GM21786 (cell line): ENCODE data around the gene GRID2.

ENCODE experiments used
- ATAC-seq: cut with Tn5 transposase; IDR thresholded peaks from one replicate; pipeline ENCODE4 v1.9.1; 2021; ENCODE audit not compliant: unreplicated experiment

Gene GRID2

DNA sequence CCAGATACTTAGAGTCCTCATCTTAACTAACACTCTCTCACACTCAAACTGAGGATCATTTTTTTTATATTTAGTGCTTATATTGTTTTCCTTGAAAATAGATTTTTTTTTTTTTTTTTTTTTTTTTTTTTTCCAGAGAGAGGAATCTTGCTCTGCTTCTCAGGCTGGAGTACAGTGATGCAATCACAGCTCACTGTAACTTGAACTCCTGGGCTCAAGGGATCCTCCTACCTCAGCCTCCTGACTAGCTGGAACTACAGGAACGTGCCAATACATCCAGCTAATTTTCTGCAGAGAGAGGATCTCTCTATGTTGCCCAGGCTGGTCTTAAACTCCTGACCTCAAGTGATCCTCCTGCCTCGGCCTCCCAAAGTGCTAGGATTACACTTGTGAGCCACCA lies 874.5 kb downstream of the GRID2 start:
- no peak for ATAC-seq

DNA sequence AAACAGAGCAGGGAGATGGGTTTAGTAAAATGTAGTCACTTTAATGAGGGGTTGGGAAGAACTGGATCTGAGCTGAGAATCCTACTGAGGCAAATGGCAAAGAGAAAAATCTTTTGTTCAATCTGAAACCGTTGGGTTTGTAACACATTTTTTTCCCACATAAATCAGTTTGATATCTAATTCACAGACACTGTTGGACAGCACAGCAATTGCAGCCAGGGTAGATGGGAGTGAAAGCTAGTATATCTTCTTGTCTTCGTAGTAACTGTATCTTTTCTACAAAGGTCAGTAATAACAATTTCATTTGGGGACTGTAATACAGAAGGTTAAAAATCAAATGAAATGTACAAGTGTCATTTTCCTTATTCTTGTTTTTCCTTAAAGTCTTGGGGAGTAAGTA lies 875.3 kb downstream of the GRID2 start:
- ATAC-seq, result no peak

DNA sequence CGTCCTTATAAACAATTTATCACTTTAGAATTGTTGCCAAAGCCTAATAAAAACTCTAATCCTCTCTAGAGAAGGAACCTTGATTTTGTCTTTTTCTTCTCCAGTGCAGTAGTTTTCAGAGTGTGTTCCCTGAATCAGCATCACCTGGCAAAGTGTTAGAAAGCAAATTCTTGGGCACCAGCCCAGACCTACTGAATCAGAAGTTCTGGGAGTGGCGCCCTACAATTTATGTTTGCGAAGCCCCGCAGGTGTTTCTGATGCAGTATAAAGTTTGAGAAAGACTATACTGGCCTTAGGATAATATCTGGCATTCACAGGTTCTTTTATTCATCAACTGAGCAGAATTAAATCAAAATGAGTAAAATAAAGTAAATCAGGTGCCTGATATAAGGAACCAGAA lies 879.0 kb downstream of the GRID2 start:
- ATAC-seq, result no peak

DNA sequence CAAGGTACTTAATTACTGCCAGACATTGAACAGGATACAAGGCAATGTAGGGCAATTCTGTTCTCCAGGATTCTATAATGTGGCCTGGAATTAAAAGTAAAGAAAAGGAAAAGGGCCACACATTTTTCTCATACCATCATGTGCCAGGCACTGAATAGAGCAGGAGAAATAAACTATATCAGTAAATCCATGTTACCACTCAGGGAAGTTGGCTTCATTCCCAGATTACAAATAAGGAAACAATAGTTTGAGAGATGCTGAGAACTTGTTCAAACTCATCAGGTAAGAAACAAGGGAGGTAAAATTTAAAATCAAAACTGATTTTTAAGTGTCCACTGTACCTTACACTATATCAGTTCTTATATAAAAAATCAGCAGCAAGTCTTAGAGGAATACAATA lies 879.8 kb downstream of the GRID2 start:
- ATAC-seq, result no peak

DNA sequence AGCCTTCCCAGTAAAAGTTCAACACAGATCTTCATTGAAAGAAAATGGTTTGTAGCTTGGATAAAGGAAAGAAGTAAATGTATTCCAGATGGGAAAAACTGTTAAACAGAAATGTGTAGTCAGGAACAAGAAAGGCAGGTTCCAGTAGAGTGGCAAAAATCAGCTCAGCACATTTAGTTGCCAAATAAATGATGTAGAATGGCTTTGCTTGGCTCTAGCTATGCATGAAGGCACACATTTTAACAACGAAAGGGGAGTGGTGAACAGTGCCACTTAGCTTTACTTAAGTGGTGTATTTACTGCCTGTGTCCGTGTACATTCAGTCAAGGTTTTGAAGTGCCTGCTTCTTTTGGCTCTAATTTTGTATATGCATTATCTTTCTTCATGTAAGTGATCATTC lies 880.3 kb downstream of the GRID2 start:
- ATAC-seq, result no peak

DNA sequence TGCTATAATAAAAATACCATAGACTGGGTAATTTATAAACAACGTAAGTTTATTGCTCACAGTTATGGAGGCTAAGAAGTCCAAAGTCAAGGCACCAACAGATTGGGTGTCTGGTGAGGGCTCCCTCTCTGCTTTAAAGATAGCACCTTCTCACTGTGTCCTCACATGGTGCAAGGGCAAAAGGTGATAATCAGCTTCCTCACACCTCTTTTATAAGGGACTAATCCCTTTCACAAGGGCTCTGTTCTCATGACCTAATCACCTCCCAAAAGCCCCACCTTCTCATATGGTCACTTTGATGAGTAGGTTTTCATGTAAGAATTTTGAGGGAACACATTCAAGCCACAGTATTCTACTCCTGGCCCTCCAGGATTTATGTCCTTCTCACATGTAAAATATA lies 883.1 kb downstream of the GRID2 start:
- no peak for ATAC-seq

DNA sequence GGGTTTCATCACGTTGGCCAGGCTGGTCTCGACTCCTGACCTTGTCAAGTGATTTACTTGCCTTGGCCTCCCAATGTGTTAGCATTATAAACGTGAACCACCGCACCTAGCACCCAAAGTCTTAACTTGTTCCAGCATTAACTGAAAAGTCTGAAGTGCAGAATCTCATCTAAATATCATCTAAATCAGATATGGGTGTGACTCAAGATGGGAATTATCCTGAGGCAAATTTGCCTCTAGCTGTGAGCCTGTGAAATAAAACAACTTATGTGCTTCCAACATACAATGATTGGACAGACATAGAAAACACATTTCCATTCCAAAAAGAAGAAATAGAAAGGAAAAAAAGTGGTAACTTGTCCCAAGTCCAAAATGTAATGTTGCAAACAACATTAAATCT lies 883.7 kb downstream of the GRID2 start:
- no peak for ATAC-seq

DNA sequence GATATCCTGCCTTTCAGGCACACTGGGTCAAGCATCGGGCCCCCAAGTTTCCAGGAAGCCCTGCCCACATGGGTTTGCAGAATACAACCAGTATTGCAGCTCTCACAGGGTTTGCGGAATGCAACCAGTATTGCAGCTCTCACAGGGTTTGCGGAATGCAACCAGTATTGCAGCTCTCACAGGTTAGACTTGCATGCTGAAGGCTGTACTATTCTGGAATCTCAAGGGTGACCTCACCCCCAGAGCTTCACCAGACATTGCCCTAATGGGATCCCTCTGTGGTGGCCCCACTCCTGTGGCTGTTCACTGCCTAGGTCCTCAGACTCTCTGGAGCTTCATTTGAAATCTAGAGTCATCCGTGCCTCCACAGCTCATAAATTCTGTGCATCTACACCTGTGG lies 884.1 kb downstream of the GRID2 start:
- no peak for ATAC-seq

DNA sequence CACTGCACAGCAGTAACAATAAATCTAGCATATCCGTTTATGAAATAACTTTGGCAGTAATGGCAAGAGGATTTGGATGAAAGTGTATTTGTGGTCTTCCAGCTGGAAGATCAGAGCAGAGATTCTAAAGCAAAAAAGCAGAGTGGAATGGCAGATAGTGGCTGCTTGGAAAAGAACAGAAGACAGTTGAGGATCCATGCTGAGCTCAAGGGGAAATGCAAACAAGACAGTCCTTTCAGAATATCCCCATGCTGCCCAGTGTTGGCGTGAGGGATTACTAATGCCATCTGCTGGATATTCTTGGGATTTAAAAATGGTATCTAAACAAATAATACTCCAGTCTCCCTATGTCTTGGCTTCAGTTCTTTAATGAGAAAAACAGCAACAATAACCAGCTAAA lies 895.7 kb downstream of the GRID2 start:
- peak; percentile 60 for ATAC-seq

DNA sequence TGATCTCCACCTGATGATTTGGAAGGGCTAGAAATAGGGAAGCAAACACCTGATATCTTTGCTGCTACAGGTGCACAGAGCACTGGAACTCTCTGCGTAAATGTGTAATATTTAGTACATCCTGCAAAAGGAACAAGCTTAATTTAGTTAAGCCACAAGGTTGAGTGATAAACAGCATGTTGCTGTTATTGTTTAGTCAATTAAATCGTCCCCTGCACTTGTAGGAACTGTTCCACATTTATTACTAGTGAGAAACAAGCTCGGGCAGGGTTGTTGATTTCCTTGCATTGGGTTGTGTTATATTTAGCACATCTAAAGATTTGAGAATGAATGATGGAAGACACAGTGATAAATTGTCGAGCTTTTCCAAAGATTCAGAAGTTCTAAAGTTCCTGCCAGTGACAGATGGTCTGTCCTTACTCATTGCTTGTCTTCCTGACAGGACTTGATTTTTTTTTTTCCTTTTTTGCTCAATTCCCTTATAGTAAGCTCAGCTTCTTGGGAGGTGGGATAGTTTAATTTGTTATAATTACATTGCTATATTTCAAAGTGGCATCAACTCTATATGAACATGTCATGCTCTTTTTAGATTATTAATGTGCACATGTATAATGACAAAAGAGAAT lies 897.8 kb downstream of the GRID2 start:
- no peak for ATAC-seq

DNA sequence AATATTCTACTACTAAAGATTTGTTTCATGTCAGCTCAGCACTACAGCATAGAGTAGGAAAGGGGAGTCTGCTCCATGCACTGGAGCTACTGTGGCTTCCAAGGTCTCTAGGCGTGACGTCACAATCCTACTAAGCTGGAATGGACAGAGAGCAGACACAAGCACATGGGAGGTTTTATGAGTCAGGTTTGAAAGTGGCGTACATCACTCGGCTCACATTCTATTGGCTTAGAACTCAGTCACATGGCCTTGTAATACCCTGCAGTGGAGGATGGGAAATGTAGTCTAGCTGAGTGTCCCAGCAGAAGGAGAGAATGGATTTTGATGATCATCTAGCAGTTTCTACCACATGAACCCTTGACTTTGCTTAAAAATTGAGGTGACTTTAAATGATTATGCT lies 899.9 kb downstream of the GRID2 start:
- no peak for ATAC-seq

DNA sequence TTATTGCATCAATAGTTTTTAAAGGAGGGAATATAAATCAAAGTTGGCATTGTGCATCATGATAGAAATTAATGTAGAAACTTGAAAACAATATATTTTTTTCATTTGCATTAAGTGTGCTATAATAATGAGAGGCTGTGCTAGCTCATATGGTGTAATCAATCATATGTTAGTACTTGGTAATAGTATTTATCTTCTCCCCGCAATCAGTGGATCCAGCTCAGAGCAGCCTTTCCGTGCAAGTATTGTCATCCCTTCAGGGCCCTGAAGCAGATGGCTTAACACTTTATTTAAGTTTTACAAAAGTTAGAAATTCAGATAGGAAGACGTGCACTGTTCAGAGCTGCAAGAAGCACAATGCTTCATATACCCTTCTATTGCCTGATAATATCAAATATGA lies 908.5 kb downstream of the GRID2 start:
- ATAC-seq, result no peak

DNA sequence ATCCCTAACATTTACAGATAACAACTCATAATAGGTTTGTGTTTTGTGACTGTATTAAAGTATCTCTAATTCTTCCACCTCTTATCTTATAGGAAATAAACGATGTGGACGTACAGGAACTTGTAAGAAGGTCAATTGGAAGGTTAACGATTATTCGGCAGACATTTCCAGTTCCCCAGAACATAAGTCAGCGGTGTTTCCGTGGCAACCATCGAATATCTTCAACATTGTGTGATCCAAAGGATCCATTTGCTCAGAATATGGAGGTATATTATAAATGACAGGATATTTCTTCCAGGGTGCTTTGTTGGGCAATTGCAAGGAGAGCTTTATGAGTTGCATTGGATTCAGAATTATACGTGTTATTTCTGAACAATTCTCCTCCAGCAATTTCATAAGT lies 912.9 kb downstream of the GRID2 start:
- no peak for ATAC-seq

DNA sequence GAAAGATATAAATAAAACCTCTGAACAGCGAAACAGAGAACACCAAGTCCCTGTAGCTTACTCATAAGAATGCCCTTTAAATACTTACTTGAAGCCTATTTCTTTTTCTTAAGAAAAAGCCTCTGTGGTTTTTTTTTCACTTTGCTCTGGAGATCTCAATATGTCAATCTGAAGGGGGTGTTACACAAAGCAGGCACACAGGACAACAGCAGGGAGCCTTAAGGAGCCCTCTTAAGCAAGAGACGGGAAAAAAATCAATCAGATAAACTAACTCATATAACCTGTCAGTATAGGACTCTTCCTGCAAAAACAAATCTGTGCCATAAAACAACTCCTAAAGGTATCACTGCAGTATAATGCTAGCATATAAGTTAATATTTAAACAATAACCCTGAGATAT lies 913.7 kb downstream of the GRID2 start:
- ATAC-seq, result no peak

DNA sequence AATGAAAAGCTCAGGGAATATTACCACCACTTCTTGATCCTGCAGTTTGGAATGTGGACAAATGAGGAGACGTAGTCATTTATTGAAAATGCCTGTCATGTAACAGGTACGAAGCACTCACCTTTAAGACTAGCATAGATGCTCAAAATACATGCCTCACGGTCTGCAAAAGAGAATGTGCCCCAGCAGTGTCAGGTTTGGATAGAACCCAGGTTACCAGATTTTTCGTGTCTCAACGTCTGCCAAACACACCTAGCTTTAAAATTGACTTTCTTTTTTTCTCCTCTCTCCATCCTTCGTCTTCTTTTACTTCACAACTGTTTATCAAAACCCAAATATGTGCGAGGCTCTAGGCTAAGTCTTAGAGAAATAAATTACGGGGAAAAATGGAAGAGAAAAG lies 918.0 kb downstream of the GRID2 start:
- ATAC-seq, result no peak

DNA sequence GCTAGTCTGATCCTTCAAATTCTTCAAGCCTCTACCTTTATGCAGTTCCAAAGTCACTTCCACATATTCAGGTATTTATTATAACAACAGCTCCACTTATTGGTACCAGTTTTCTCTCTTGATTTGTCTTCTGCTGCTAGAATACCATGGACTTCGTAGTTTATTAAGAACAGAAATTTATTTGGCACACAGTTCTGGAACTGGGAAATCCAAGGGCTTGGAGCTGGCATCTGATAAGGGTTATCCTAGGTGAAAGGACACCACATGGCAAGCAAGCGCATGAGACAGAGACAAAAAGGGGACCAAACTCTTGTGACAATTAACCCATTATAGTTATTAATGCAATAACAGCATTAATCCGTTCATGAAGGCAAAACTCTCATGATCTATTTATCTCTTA lies 924.3 kb downstream of the GRID2 start:
- ATAC-seq, result no peak

DNA sequence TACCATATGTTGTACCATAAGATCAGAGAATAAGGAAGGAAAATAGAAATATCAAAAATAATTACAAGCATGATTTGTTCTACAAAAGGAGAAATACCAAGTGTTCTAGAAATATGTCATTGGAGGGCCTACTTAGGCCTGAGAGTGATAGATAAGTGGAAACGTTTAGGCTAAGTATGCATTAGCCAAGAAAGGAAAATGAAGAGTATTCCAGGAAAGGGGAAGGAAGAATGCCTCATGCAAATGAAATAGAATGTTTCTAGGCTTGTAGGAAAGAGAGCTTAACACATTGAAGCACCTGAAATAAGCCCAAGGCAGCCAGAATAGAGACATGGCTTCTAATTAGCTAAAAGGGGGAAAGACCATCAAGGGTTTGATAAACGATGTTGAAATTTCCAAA lies 929.1 kb downstream of the GRID2 start:
- ATAC-seq, result no peak

DNA sequence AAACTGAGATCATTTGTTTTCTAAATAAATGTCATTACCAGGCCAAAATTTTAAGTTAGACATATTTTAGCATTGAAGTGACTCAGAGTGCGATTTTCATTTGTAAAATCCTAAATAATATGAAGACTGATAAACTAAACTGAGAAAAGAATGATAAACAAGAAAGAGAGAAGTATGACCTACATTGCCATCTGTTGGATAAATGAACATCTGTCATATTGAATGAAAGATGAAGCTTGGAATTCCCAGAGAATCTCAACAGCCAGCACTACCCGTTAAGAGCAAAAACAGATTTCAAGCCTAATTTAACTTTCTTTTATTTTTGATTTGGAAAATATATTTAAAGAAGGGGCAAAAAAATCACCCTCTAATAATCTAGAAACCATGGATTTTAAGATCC lies 933.8 kb downstream of the GRID2 start:
- ATAC-seq, result no peak

DNA sequence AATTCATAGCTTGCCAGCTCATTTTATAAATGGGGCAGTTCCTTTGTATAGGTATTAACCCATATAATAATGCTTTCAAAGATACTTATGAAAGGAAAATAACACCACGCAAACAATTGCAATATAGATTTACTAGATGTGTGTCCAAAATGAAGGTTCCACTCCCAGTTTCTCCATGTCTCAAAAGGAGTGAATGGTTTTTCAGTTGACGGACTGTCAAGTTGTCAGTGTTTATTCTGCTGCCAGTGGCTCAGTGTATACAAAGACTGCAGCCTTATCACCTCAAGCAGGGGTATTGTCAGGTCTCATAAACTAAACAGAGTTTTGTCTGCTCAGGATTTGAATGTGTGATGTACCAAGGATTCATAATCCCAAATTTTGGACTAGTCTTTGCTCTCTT lies 939.5 kb downstream of the GRID2 start:
- ATAC-seq, result no peak

DNA sequence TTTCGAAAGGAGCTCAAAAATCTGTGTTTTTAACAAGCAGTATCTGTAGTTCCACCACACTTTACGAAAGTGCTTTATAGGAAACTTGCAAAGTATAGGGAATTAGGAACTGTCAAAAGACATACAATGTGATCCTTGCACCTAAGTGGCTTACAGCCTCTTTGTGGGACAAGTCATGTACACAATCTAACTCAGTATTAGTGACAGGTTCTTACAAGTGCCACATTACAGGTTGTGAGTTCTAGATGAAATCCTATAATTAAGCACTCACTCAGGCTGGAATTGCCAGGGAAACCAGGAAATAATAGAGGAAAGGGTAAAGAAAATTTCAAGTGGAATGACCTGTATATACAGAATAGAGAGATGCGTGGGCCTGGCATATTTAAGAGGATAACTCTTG lies 957.4 kb downstream of the GRID2 start:
- no peak for ATAC-seq

DNA sequence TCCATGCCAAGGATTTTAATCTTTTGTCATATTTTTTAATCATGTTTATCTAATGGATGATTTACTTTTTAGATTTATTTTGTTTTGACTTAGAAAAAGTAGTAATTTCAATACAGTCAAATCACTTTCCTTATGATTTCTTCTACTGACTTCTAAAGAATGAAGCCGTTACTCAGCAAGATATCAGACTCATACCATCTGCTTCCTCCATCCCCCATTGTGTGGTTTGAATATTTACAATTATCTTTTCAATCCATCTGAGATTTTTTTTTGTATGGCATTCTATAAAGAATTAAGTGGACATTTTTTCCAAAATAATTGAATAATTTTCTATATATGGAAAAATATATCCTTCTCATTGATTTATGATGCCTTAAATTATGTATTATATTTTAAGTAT lies 959.4 kb downstream of the GRID2 start:
- no peak for ATAC-seq

DNA sequence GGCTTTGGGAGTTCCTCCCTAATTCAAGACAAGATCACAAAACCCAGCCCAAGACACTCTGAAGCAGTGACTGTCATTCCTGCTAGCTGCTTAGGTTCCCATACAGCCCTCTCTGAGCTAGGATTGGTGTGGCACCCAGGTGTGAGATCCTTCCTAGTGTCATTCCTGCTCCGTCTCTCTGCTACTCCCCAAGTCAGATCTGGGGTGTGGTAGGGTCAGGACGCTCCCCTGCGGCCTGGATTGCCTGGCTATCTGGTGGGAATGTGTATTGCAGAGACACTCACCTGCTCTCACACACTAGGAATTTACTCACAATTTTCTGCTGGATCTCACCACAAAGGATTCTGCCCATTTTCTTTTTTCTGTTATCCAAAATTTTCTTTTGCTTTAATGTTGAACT lies 964.0 kb downstream of the GRID2 start:
- ATAC-seq, result no peak

DNA sequence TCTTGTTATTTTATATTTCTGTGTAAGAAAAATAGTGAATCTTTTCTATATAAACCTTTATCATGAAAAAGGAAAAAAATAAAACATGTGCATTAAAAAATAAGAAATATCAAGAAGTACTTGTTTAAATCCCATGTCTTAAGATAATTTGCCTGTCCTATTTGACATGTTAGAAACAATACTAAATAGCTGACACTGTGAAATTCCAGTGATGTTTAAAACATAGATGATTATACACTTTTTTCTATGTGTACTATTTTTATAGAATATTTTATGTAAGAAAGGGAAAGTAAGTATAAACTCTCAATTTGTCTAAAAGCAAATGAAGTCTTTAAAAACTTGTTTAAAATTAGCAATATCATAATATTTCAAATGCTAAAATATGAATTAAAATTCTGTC lies 981.6 kb downstream of the GRID2 start:
- ATAC-seq, result no peak

DNA sequence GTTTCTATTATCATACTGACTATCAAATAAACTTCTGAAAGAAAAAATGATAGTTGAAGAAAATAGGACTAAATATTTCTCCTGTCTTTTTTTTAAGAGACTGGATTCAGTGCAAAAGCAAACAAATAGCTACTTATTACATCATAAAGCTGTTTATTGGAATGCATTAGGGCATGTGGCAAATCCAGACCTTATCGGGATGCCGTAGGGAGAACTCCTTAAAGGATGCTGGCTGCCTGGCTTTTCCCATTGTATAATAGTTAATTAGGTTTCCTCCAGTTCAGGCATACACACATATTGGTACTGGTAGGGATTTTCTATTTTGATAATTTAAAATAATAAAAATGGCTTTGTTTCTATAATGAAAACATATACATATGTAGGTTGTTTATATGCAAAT lies 985.5 kb downstream of the GRID2 start:
- ATAC-seq, result no peak
